ENCODE data around the gene IPO13. TPM values are rescaled to one million over a fixed set of nuclear protein-coding genes. Genes with fewer than 3 reads are reported as not detected.

The IPO13 gene
- total RNA-seq, 1 donor from 2014 or later = 57.4 TPM

DNA sequence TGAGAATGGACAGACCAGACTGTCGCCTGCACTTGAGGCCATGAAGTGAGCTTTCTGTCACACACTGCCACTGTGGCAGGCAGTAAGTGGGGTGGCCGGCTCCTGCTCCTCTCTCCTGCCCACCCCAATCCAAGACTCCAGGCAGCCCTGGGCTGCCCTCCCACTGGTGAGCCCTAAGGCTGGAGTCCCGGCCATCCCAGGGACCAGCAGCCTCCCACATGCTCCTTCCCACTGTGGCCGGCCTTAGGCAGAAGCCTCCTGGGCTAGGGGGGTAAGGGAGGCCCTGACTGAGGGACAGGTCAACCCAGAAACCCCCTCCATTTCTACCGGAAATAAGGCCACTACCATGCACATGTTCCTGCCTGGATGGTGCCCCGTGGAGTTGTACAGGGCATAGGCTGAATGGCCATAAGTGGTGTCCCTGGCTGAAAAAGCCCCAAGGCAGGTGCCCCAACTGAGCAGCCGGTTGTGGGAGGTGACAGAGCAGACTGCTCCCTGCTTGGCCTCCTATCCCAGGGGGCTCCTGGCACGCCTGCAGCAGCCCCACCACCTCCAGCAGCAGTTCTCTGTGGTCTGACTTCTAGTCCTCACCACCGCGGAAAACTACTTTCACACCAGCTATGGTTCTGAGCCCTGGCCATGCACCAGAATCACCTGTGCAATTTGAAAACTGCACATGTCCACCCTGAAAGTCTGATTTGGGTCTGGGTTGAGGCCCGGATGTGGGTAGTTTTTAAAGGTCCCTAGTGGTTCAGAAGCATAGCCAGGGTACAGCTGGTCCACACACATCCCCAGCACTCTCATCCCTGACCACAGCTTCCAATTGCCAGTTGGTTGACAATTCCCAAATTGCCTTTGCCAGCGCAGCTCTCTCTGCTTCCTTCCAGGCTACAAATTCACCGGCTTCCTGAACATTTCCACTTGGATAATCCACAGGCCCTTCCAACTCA lies 14.8 kb upstream of the IPO13 start:
- intact Hi-C loops (cut with micrococcal nuclease) = no loop called here
- H3K36me3 ChIP-seq = no peaks in the 10 kb centered on the region
- peaks cover 36% of the 10 kb centered on the region for H3K4me1 ChIP-seq
- TF ChIP-seq, protein P1, sequence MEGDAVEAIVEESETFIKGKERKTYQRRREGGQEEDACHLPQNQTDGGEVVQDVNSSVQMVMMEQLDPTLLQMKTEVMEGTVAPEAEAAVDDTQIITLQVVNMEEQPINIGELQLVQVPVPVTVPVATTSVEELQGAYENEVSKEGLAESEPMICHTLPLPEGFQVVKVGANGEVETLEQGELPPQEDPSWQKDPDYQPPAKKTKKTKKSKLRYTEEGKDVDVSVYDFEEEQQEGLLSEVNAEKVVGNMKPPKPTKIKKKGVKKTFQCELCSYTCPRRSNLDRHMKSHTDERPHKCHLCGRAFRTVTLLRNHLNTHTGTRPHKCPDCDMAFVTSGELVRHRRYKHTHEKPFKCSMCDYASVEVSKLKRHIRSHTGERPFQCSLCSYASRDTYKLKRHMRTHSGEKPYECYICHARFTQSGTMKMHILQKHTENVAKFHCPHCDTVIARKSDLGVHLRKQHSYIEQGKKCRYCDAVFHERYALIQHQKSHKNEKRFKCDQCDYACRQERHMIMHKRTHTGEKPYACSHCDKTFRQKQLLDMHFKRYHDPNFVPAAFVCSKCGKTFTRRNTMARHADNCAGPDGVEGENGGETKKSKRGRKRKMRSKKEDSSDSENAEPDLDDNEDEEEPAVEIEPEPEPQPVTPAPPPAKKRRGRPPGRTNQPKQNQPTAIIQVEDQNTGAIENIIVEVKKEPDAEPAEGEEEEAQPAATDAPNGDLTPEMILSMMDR (IDR thresholded peaks at IDR 0.05; ENCODE audit: borderline replicate concordance) = no peak
- no peaks in the 10 kb centered on the region for H3K9me3 ChIP-seq (replicated peaks)
- peaks cover 40% of the 10 kb centered on the region for H3K27me3 ChIP-seq (ENCODE audit: low read depth)
- DNase-seq = no peak
- no peak overlapping the region for H3K4me3 ChIP-seq
- no peak overlapping the region for H3K27ac ChIP-seq (replicated peaks)

DNA sequence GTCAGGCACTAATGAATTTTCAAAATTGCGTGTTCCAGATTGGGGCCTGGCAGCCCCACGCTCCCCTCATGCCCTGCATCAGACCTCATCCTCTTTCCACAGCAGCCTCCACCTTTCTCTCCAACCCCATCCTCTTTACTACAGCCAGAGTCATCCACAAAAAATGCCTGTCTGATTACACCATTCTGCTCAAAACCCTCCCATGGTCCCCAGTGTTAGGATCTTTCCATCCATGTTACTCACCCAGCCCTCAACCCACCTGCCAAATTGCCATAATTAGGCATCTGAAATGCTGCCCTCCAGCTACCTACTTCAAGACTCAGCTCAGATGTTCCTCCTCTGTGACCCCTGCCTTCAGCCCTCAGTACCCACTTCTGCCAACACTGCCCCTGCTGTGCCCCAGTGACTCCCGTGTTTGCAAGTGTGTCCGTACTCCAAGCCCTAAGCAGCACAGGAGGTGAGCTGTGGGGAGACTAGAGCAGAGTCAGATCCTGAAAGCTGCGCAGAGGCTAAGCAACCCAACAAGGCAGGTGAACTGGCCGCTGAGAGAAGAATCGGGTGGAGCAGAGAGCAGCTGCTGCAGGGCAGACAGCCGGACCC lies 13.9 kb upstream of the IPO13 start:
- Histone ChIP-seq H3K4me3 (peak overlapping the region; percentile 59), H3K27me3 (ENCODE audit: low read depth) (peaks cover 40% of the 10 kb centered on the region), H3K4me1 (peaks cover 36% of the 10 kb centered on the region), H3K27ac (replicated peaks) (no peak overlapping the region), H3K36me3 (no peaks in the 10 kb centered on the region), H3K9me3 (replicated peaks) (no peaks in the 10 kb centered on the region)
- no peak for DNase-seq
- TF ChIP-seq, protein P1 (IDR thresholded peaks at IDR 0.05; ENCODE audit: borderline replicate concordance) = no peak
- intact Hi-C loops (cut with micrococcal nuclease) = no loop called here

DNA sequence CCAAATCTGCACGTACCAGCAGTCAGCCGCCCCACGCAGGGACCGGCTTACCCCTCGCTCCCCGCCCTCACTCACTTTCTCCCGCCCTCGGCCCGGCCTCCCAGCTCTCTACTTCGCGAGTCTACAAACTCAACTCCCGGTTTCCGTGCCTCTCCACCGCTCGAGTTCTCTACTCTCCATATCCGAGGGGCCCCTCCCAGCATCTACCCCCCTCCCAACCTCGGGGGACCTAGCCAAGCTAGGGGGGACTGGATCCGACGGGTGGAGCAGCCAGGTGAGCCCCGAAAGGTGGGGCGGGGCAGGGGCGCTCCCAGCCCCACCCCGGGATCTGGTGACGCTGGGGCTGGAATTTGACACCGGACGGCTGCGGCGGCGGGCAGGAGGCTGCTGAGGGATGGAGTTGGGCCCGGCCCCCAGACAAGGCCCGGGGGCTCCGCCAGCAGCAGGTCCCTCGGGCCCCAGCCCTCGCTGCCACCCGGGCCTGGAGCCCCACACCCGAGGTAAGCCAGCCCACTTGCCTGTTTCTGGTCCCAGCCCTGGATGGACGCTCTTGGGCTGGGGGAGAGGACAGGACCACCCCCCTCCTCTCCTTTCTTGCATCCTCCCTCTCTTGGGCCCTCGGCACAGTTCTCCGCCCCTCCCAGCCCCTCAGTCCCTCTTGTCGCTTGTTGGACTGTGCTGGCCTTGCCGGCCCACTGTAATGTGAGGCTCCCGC lies 13.2 kb upstream of the IPO13 start, which contains the start of gene ARTN:
TSS of gene ARTN (plus strand) at position 416 of the 715 bp plus-strand sequence. CDS start 1,856 bp downstream, outside the sequence.
- DNase-seq = no peak
- Histone ChIP-seq H3K27me3 (ENCODE audit: low read depth) (peaks cover 40% of the 10 kb centered on the region), H3K27ac (replicated peaks) (no peak within 1 kb of the TSS), H3K4me1 (peaks cover 39% of the 10 kb centered on the region), H3K9me3 (replicated peaks) (no peaks in the 10 kb centered on the region), H3K36me3 (no peaks in the 10 kb centered on the region), H3K4me3 (peak within 1 kb of the TSS; percentile 59)
- TF ChIP-seq, protein P1 (IDR thresholded peaks at IDR 0.05; ENCODE audit: borderline replicate concordance) = no peak
- intact Hi-C loops (cut with micrococcal nuclease) = no loop called here

DNA sequence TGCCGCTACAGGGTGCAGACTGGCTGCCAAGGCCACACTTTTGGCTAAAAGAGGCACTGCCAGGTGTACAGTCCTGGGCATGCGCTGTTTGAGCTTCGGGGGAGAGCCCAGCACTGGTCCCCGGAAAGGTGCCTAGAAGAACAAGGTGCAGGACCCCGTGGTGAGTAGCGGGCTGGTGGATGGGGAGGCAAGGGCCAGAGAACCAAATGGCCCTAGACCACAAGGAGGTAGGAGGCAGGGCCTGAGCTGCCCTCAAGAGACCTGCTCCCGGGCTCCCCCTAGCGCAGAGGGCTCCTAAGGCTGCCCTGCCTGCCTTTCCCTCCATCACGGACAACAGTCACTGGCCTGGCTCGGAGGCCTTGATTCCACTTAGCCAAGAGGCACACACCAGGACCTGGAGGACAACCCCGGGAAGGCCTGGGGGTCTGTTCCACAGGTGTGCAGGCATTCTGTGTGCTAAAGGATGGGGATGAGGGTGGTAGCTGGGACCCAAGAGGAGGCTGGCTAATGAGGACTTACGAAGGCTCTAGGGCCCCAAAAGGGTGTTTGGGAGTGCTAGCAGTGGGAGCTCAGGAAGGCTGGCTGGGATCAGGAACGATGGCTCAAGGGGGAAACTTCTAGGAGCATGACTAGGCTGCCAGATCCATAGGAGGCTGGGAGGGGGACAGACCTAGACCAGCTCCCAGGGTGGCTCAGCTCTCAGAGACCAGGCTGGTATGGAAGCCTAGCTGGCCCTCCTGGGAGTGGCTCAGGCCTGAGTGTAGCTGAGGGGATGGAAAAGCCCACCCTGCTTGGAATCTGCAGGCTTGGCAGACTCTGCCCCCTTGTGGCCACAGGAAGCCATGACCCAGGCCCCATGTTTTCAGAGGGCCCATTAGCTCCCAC lies 12.4 kb upstream of the IPO13 start:
- peaks cover 40% of the 10 kb centered on the region for H3K27me3 ChIP-seq (ENCODE audit: low read depth)
- TF ChIP-seq, protein P1 (IDR thresholded peaks at IDR 0.05; ENCODE audit: borderline replicate concordance) = peak; percentile 84
- peak overlapping the region; percentile 59 for H3K4me3 ChIP-seq
- H3K36me3 ChIP-seq = no peaks in the 10 kb centered on the region
- H3K4me1 ChIP-seq = peaks cover 44% of the 10 kb centered on the region
- peak; percentile 42 for DNase-seq
- intact Hi-C loops (cut with micrococcal nuclease) = no loop called here
- H3K27ac ChIP-seq (replicated peaks) = no peak overlapping the region
- no peaks in the 10 kb centered on the region for H3K9me3 ChIP-seq (replicated peaks)
